ENCODE measurements around the gene FLOT1. TPM values are rescaled to one million over a fixed set of nuclear protein-coding genes. Genes with fewer than 3 reads are reported as not detected.

Gene FLOT1
- total RNA-seq, 1 experiment from 2014 or later = 92.2 TPM

GRCh38 chr6:30679765-30680535 lies 62.5 kb downstream of the FLOT1 start:
- no peak overlapping the region for H3K4me3 ChIP-seq
- no peak overlapping the region for H3K27ac ChIP-seq
- peaks cover 26% of the 10 kb centered on the region for H3K36me3 ChIP-seq
- no peaks in the 10 kb centered on the region for H3K9me3 ChIP-seq (replicated peaks)
- no peak for DNase-seq
- H3K4me1 ChIP-seq = peaks cover 16% of the 10 kb centered on the region
- H3K27me3 ChIP-seq = no peaks in the 10 kb centered on the region

DNA sequence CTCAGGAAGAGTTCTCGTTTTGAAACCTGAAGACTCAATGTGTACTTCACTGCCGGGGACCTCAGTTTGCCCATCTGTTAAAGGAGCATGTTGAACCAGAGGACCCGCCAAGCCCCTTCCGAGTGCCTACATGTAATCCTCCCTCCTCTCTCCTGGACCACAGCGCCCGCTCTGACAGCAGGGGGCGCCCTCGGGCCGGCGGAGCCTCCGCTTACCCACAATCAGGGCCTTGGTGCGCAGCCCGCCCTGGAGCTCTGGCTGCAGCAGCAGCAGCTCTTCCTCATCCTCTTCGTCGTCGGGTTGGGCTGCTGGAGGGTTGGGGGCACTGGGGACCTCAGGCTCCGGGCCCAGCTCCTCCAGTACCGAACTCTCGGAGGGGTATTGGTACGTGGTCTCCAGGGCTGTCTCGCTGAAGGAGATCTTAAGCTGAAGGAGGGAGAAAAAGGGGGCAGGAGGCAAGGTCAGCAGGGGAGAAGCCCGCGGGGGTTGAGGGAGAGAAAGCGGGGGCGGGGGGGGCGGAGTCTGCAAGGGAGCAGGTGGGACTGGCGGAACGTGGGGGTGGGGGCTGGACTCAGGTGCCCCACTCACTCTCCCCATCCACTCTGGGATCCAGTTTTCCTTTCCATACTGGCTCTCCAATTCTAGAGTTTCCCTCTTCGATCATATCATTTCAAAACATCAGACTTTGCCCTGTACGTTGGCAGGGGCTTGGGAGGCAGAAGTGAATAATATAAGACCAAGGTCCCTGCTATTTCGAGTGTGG lies 63.3 kb downstream of the FLOT1 start:
- Histone ChIP-seq H3K4me3 (no peak overlapping the region), H3K36me3 (peaks cover 26% of the 10 kb centered on the region), H3K27me3 (no peaks in the 10 kb centered on the region), H3K27ac (no peak overlapping the region), H3K4me1 (peaks cover 15% of the 10 kb centered on the region), H3K9me3 (replicated peaks) (no peaks in the 10 kb centered on the region)
- peak; percentile 49 to 62 for DNase-seq

Other genes with a start within 250 kb of the FLOT1 start
- gene GNL1, start 186.2 kb downstream of the FLOT1 start, total RNA-seq (2014; rRNA removed; shearing (Covaris generic)) = 35.7 and 42.4 TPM in 2 replicates
- gene PRR3, start 185.4 kb downstream of the FLOT1 start, total RNA-seq (2014; rRNA removed; shearing (Covaris generic)) = 30.1 and 30.8 TPM in 2 replicates
- gene ABCF1, start 171.2 kb downstream of the FLOT1 start, total RNA-seq (2014; rRNA removed; shearing (Covaris generic)) = 68.0 and 74.7 TPM in 2 replicates
- 93.7 and 120 TPM in 2 replicates for gene PPP1R10, start 125.4 kb downstream of the FLOT1 start, total RNA-seq (2014; rRNA removed; shearing (Covaris generic))
- 48.8 and 51.6 TPM in 2 replicates for gene MRPS18B, start 124.8 kb downstream of the FLOT1 start, total RNA-seq (2014; rRNA removed; shearing (Covaris generic))
- gene ATAT1, start 115.8 kb downstream of the FLOT1 start, total RNA-seq (2014; rRNA removed; shearing (Covaris generic)) = 11.4 and 13.0 TPM in 2 replicates
- gene C6orf136, start 95.6 kb downstream of the FLOT1 start, total RNA-seq (2014; rRNA removed; shearing (Covaris generic)) = 9.1 and 10.0 TPM in 2 replicates
- gene DHX16, start 69.7 kb downstream of the FLOT1 start, total RNA-seq (2014; rRNA removed; shearing (Covaris generic)) = 26.5 and 29.0 TPM in 2 replicates
- 39.4 and 44.3 TPM in 2 replicates for gene PPP1R18, start 56.0 kb downstream of the FLOT1 start, total RNA-seq (2014; rRNA removed; shearing (Covaris generic))
- gene NRM, start 51.7 kb downstream of the FLOT1 start, total RNA-seq (2014; rRNA removed; shearing (Covaris generic)) = 25.0 and 29.6 TPM in 2 replicates
- 24.6 and 25.0 TPM in 2 replicates for gene MDC1, start 25.4 kb downstream of the FLOT1 start, total RNA-seq (2014; rRNA removed; shearing (Covaris generic))
- gene TUBB, start 22.3 kb downstream of the FLOT1 start, total RNA-seq (2014; rRNA removed; shearing (Covaris generic)) = 1,652 and 1,704 TPM in 2 replicates
- 19.9 and 22.1 TPM in 2 replicates for gene IER3, start 1.9 kb upstream of the FLOT1 start, total RNA-seq (2014; rRNA removed; shearing (Covaris generic))
- 73.2 and 80.9 TPM in 2 replicates for gene DDR1, start 141.8 kb upstream of the FLOT1 start, total RNA-seq (2014; rRNA removed; shearing (Covaris generic))
- gene GTF2H4, start 165.5 kb upstream of the FLOT1 start, total RNA-seq (2014; rRNA removed; shearing (Covaris generic)) = 15.1 and 24.2 TPM in 2 replicates
- 21.3 and 23.5 TPM in 2 replicates for gene VARS2, start 171.6 kb upstream of the FLOT1 start, total RNA-seq (2014; rRNA removed; shearing (Covaris generic))
- not detected in 2 replicates for gene SFTA2, start 189.5 kb upstream of the FLOT1 start, total RNA-seq (2014; rRNA removed; shearing (Covaris generic))
- not detected in 2 replicates for gene MUCL3, start 198.3 kb upstream of the FLOT1 start, total RNA-seq (2014; rRNA removed; shearing (Covaris generic))
- not detected in 2 replicates for gene MUC21, start 241.0 kb upstream of the FLOT1 start, total RNA-seq (2014; rRNA removed; shearing (Covaris generic))

Measured in SJCRH30 (cell line).